ENCODE data around the gene LYPD6B.

LYPD6B gene

DNA sequence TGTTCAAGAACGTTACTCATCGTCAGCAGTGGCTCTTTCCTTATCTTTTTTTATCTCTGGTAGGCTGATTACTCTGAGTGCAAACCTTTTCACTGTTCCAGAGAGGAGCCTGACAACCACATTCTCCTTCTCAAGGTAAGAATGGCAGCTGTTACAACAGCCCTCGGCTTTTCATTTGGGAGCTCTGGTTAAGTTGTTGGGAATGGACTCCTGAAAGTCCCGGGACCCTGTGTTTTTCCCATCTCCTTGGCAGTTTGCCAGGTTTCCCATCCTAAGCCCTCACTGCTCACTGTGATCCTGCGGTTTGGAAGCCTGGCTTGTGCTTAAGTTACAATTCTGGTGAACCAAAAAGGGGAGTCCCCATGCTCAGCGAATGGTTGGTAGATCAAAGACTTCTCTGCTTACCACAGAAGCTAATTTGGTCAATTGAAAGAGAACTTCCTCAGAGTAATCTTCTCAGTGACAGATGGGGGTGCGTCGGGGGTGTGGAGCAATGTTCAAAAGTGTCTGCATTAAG is 122.3 kb downstream of the LYPD6B start:
- peak in 1 of 2 donors; percentile 2 for DNase-seq (ENCODE audit: low read depth in 2 of 2)

DNA sequence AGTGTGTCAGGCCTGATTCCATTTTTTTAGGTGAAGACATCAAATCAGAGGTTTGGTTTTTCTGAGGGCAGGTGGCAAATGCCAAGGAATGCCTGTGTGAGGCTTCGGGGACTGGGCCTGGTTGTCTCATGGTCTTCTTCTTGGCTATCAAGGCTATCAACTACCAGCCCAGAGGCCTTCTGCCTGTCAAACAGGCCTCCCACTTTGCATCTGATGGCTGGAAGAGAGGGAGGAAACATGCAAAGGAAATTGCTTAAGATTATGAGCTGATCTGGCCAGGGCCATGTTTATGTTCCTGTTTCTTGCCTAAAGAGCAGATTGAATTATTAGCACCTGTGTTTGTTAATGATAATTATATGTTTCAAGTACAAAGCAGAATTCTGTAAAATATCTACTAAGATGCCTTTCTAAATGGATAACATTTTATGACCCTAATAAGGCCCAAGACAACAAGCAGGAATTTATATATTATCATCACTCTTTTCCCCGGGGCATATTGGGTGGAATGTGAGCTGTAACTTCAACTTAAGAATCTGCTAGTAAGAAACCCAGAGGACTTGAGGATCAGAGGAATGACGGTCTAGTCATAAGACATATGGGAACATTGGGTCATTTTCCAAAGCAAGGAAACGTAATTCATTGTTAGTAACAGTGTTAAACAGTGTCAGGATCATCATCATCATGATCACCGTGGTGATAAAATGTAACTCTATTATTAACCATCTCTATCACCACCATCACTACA is 123.2 kb downstream of the LYPD6B start:
- no peak for DNase-seq (ENCODE audit: low read depth in 2 of 2)

DNA sequence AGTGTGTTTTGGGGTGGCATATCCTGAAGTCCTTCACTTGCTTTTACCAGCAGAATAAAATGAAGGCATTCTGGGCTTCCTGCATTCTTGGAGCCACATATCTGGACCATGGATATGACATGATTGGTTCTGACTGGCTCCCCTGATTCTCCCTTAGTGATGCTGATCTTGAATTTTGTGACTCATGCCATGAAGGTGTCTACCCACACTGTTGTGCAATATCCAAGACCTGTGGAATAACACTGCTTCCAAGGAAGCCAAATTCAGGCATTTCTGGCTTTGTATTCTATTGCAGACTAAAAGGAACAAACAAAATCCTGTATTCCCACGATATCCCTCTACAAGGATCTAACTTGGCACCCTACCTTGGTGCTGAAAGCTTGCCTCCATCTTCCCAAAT is 125.8 kb downstream of the LYPD6B start:
- no peak for DNase-seq (ENCODE audit: low read depth in 2 of 2)

DNA sequence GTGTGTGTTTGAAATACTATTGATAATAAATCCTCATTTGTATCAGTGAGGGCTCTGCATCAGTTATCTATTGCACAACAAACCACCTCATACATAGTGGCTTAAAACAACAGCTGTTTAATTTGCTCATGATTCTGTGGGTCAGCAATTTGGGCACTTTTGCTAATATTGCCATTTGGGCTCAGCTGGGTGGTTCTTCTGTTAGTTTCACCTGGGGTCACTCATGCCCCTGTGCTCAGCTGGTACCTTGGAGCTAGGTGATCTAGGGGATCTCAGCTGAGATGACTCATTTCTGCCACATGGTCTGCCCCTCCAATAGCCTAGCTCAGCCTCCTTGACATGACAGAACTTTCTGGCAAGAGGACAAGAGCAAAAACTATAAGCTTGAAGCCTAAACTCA is 126.3 kb downstream of the LYPD6B start:
- DNase-seq (ENCODE audit: low read depth in 2 of 2): no peak

DNA sequence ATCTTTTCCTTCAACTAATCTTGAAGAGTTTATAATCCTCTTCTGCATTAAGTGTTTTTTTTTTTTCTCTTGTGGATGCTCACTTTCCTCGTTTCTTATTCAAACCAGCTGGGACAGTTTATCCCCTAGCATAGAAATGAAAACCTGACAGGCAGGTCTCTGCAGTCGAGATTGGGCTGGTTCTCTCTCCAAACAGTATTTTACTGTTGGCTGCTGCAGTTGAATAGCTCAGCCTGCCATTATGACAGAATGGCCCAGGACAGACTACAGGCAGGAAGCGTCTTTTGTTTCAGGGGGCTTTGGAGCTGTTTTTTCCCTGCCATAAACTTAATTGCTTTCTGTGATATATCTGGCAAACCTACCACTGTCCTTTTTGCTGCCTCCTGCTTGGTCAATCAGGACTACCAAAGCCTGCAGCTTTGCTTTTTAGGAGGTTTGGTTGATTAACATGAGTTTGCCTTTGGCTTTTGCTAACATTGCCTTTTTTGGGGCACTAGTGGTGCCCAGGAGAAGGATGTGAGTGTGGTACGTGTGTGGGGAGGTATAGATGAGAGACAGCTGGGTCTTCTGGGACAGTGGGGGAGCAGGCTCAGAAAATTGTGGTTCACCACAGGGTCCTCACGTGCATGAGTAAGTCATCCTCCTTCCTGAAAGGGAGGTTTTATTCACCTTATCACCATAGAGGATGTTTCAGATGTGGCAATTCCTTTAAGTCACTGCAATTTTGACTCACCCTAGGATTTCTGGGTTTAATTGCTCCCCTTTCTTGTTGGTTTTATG is 128.7 kb downstream of the LYPD6B start:
- DNase-seq (ENCODE audit: low read depth in 2 of 2): peak; percentile 7 to 41

DNA sequence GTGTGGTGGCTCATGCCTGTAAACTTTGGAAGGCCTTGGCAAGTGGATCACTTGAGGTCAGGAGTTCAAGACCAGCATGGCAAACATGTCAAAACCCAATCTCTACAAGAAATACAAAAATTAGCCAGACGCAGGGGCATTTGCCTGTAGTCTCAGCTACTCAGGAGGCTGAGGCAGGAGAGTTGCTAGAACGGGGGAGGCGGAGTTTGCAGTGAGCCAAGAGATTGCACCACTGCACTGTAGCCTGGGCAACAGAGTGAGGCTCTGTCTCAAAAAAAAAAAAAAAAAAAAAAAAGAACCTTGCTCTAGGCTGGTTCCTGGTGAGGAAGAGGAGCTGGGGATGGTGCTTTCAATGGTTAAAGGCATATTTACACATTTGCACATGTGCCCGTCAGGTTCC is 129.4 kb downstream of the LYPD6B start:
- no peak for DNase-seq (ENCODE audit: low read depth in 2 of 2)

DNA sequence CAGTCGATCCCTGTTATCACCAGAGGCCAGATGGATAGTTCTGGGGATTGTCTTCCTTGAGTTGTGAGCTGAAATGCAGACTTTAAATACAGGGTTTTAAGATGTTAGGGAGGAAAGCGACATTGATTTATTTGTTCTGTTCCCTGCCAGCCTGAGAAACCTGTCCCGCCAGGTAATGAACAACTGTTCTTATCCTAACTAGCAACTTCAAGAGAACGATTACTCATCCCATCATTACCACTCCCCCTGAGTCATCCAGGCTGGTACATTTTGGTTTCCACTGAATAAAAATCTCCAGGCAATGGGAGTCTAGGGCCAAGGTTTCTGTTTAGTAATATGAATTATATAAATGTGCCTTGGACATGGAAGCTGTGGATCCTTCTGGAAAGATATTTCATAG is 131.2 kb downstream of the LYPD6B start:
- no peak for DNase-seq (ENCODE audit: low read depth in 2 of 2)

DNA sequence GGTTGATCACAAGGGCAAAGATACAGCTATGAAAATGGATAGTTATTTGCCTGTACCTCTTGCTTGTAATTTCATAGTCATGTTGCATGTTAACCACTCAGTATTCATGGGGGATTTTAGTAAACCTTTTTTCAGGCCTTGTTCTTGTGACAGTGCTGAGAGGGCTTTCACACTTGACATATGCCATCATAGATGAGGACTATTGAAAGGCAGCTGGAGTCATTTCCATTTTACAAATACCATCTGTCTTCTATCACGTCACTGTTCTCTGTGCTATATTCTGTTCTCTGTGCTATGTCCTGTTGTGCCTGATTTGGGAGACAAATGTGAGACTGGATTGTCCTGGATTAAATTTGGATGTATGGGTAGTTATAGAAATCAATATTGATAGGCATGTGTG is 131.7 kb downstream of the LYPD6B start:
- DNase-seq (ENCODE audit: low read depth in 2 of 2): no peak

DNA sequence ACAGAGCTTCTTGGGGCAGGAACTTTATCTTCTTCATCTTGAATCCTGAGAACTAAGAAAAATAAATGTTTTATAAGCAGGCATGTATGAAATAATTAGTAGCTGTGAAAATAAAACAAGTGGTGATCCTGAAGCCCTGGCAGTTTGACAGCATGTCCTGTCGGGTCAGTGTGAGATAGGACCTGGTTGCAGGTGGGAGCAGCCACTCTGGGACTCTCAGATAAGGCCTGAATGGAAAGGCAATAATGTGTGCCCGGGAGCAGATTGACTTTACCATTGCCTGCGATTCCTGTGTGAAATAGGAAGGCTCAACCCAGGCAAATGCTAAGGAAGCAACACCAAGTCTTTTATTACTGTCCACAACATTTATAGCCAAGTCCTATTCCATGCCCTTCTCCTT is 132.4 kb downstream of the LYPD6B start:
- no peak for DNase-seq (ENCODE audit: low read depth in 2 of 2)

DNA sequence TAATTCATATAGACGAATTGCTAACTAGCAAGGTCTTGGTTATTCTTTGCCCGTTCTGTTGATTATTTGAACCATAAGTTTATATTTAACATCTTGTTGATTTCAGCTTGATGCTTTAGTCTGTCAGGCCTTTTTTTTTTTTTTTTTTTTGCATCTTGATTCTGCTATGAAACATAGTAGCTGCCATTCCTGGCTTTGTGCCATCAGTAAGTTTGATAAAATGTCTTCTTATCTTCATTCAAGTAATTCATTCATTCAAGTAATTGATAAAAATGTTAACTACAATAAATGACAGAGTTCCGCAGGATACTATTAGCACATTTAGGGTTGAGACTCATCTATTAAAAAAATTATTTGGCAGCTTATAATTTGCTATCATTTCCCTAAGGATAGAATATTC is 134.7 kb downstream of the LYPD6B start:
- no peak for DNase-seq (ENCODE audit: low read depth in 2 of 2)

DNA sequence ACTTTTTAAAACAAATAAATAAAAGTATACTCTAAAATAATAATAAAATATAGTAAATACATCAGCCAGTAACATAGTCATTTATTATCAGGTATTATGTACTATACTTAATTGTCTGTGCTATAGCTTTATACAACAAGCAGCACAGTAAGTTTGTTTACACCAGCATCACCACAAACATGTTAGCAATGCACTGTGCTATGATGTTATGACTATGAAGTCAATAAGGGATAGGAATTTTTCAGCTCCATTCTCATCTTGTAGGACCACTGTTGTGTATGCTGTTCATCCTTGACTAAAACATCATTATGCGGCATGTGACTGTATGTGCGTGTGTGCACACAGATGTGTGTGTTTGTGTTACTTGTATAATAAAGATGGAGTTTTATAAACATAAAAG is 137.5 kb downstream of the LYPD6B start:
- no peak for DNase-seq (ENCODE audit: low read depth in 2 of 2)

DNA sequence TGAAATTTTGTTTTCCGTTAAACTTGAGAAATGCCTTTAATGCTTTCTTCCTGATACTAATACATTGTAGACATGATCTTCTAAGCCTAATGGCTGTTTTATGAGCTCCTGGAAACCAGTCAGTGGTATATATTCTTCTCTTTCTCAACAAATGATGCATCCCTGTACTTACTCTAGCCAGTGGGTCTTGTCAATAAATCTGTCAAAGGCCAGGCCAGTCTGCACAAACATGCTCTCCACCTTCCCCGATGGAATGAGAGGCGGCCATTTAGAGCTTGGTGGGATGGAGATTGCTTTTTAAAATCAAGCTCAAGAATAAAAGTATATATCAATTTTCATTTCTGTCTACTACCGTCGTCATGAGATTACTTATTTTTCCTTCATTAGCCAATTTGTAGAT is 140.1 kb downstream of the LYPD6B start:
- no peak for DNase-seq (ENCODE audit: low read depth in 2 of 2)

DNA sequence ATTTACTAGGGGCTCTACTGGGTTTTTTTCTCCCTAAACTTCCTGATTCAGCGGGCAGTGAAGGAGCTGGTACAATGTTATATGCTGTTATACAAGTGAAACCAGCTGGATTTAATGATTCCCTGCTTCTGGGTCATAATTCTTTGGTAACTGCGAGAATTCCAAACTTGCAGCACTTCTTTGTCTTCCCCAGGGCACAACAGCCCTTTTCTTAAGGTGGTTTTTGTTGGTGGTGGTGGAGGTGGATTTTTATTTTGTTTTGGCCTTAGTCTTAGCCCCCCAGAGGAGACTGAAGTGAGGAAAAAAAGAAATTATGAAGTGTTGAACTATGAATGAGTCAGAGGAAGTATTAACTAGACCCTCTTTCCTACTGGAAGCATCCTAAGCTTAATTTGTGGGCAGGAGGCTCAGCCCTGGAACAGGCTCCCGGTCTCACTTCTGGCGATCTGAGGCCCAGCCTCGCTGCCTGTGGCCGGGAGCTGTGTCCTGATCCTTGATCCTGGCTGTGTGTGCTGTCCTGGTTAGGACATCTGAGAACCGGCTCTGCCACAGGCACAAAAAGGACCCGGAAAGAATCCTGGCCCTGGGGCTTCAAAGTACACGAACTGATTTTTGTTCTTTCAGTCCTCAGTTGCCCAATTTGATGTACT is 141.9 kb downstream of the LYPD6B start:
- DNase-seq (ENCODE audit: low read depth in 2 of 2): no peak

DNA sequence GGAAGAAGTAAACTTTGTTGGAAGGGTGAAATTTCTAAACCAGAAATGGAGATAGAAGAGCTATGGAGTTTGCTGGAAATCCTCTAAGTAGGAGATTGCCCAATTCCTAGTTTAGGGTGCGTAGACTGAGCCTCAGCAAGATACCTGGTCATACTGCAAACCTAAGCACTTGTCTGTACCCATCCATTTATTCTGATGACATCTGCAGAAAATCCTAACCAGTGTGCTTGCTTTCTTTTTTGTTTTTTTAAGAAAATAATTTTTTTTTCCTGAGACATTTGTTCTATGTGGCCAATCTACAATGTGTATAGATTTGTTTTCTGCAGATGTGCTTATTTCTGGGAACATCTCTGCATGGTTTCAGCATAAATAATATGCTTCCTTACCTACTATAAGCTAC is 144.7 kb downstream of the LYPD6B start:
- no peak for DNase-seq (ENCODE audit: low read depth in 2 of 2)

DNA sequence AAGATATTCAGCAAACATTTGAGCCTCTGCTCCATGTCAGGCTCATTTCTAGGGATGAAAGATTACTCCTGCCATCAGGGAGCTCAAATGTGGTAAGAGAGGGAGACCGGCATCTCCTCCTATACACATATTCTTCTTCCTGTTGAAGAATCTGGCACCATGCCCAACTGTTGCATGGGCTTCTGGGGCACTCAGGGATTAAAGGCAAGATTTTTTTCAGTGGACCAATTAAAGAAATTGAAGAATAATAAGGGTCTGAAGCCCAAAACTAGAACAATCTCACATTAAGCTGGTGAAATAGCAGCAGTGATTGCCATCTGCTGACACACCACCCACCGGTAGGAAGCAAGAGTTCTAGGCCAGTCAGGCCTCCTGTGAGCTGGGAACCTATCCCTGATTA is 146.5 kb downstream of the LYPD6B start:
- DNase-seq (ENCODE audit: low read depth in 2 of 2): no peak

DNA sequence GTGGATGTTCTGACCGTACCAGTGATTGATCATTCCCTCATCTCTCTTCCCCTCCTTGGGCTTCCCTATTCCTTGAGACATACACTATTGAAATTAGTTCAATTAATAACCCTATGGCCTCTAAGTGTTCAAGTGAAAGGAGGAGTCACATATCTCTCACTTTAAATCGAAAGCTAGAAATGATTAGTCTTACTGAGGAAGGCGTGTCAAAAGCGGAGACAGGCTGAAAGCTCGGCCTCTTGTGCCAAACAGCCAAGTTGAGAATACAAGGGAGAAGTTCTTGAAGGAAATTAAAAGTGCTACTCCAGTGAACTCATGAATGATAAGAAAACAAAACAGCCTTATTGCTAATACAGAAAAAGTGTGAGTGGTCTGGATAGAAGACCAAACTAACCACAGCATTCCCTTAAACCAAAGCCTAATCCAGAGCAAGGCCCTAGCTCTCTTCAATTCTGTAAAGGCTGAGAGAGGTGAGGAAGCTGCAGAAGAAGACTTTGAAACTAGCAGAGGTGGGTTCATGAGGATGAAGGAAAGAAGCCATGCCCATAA is 147.5 kb downstream of the LYPD6B start:
- DNase-seq (ENCODE audit: low read depth in 2 of 2): no peak

DNA sequence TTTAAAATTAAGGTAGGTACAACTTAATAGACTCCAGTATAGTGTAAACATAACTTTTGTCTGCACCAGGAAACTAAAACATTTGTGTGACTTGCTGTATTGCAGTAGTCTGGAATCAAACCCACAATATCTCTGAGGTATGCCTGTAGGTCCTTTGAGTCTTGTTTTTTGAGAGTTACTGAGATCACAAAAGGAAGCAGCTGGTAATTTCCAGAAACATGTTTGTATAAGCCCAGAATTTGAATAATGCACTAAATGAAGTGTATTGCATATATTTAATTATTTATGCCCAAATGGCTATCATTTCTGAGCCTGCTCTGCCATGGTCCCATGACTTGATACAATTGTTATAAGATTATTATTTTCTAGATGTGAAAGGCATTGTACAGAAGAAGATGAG is 148.6 kb downstream of the LYPD6B start:
- DNase-seq (ENCODE audit: low read depth in 2 of 2): no peak

DNA sequence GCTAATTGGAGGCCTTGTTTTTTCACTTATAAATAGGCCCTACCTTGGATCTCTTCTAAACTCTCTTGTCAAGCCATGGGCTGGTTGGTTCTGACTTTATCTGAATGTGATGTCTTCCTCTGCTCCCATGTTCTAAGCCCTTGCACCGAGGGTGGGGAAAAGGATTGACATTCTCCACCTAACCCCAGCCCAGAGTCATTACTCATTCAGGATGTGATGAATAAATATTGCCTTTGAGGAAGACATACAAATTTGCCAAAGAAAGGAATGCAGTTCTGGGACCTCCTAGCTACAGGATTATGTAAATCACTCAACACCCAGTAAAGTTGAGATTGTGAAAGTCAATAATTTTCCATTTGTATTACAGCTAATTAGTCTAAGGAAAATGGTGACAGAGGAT is 149.8 kb downstream of the LYPD6B start:
- no peak for DNase-seq (ENCODE audit: low read depth in 2 of 2)

DNA sequence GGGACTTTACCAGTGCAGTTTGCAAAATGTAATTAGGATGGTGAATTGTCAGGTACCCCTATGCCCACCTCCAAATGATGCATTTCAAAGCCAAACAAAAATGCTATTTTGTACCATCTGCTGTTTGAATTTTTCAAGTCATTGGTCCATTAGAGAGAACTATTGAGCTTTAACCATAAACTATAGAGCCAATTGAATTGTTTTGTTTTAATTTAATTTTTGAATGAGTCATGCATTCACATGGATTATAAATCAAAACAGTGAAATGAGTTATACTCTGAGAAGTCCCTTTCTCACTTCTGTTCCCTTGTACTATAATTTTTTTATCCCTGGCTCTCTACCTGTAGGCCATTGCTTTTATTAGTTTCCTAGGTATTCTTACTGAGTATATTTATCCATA is 151.3 kb downstream of the LYPD6B start:
- DNase-seq (ENCODE audit: low read depth in 2 of 2): no peak

DNA sequence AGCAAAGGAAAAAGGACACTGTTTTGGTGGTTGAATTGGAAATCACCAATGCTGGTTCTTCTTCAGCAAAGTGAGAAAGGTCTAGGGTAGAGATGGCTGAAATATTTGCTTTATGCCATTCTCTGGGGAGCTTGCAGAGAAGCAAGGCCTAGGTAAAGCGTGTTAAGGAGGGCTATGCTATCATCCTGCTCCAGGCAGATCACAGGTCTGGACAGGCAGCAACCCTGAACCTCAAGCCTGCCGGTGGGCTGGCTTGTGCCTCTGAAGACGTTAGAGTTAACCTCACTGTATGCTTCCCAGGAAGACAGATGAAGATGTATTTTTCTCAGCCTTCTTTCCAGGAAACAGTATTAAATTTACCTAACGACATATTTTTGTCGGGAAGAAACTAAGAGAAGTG is 153.4 kb downstream of the LYPD6B start:
- no peak for DNase-seq (ENCODE audit: low read depth in 2 of 2)

DNA sequence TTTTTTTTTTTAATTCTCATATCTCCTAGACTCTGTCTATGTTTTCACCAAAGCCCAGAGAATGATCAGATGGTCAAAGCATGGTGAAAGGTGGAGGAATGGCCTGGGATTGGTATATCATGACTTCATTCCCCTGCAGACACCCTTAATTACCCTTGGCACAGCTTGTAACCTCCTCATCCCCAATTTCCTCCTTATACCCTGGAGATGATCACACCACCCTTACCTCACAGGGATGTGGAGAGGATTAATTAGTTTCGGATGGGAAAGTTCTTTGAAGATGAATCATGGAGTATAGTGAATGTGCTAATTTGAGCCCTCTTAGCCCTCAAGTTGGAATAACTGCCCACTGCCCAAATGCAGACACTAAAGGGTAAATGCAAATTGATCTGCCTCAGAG is 153.9 kb downstream of the LYPD6B start:
- no peak for DNase-seq (ENCODE audit: low read depth in 2 of 2)

DNA sequence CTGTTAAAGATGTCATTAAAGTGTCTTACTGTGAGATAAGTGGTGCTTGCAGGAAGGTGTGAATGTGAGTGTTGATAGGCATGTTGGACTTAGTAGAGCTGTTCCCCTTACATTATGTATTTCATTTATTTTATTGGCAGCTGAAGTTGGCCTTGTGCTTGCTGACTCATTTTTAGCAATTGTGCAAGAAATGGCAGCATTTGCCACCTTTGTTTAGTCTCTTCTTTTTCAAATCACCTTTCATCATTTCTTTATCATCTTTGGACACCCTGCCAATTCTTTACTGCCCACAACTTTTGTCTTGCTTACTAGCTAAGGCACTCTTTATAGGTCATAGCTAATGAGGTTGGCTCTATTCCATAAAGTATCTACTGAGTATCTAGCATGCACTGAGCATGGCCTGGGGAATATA is 161.6 kb downstream of the LYPD6B start:
- no peak for DNase-seq (ENCODE audit: low read depth in 2 of 2)
